HG03159 (cell line): ENCODE results near the gene THSD7B.
"Not testable (repeated sequence)": the region's sequence is repeated elsewhere in the genome, so short reads cannot be mapped to it uniquely, and the experiment has no call there.

ENCODE experiments used
- ATAC-seq: cut with Tn5 transposase; IDR thresholded peaks from one replicate; pipeline ENCODE4 v1.9.1; 2021; ENCODE audit warnings: mild to moderate bottlenecking, moderate library complexity; ENCODE audit not compliant: unreplicated experiment

Gene THSD7B

DNA sequence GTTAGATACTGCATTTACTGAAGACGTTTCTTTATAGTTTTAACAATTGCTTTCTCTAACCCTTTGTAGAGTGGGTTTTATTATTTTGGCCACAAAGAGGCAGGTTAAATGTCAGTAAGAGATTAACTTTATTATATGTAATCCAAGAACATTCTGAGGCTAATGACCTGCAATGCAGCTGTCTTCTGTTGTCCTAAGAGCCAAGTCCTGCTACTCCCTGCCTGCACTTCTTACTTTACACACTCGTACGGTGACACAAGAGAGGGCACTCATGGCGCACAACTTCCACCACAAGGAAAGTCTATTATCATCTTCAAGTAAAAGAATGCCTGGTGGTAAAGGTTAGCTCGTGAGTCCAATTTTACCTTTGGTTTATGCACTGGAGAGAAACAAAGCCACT lies 727.9 kb downstream of the THSD7B start:
- no peak for ATAC-seq

DNA sequence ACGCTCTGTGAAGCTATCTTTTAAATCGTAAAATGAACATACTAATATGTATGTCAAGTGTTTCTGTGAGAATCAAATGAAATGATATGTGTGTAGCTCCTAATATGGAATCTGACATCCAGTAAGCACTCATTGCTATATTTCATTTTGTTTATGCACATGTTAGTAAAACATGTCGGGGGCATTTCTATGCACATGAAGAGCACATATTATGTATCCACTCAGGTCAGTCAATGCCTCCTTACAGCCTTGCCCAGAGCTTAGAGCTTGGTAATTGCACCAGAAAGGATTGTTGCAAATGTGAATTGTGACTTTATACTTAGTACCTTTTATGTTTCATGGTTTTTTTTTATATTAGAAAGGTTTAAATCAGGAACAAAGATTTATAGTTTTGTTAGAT lies 735.3 kb downstream of the THSD7B start:
- no peak for ATAC-seq

DNA sequence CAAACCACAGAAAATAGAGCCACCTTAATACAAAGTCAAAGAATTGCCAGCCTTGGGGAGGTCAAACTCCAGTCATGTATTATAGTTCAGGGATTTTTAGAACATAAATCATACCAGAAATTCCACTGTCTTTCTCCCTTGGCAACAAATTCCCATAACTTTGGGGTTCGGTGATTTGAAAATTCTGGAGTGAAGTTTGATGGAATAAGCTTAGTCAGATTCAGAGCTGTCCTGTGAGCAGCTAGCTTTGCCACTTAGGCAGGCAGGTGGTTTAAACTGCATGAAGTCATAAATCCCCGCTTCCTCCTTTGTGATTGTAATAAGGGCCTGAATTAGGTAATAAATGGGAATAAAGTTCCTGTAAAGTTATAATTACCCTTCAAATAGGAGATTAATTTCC lies 741.9 kb downstream of the THSD7B start:
- ATAC-seq = no peak

DNA sequence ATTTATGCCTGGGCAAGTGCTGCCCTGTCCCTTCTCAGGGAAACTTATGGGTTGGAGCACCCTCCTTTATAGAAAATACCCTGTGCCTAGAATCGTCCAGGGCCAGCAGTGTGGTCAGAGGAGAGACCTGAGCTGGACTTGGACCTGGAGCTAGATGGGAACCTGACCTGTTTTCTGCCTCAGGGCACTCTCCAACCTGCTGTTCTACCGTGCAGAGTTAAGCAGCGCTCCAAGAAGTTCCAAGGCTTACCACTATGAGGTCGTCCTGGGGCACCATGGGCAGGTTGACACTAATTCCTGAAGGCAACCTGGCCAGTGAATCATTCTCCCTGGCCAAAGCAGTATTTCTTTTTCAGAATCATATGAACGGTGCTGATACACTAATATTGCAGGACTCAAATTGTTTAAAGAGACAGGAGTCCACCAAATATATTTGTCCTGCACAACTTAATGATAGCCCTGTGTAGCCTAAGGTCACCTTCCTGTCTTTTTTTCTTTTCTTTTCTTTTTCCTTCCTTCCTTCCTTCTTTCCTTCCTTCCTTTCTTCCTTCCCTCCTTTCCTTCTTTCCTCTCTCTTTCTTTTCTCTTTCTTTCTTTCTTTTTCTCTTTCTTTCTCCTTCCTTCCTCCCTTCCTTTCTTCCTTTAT lies 743.5 kb downstream of the THSD7B start:
- no peak for ATAC-seq

DNA sequence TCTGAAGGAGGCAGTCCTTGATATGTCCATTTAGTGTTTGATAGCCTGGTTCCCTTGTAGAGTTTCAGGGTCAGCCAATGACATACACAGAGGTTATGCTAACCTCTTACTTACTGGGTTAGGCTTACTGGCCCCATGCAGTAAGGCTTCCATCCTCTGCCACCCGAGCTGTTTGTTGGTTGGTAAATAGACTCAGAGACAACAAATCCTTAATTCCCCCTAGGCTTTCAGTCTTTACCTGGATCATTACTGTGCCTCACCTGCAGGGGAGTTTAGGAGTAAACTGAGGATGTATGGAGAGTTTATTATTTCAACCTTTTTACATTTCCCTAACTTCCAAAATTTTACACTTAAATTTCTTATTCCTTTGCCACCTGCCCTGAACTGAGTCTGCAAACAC lies 746.2 kb downstream of the THSD7B start:
- ATAC-seq = no peak

DNA sequence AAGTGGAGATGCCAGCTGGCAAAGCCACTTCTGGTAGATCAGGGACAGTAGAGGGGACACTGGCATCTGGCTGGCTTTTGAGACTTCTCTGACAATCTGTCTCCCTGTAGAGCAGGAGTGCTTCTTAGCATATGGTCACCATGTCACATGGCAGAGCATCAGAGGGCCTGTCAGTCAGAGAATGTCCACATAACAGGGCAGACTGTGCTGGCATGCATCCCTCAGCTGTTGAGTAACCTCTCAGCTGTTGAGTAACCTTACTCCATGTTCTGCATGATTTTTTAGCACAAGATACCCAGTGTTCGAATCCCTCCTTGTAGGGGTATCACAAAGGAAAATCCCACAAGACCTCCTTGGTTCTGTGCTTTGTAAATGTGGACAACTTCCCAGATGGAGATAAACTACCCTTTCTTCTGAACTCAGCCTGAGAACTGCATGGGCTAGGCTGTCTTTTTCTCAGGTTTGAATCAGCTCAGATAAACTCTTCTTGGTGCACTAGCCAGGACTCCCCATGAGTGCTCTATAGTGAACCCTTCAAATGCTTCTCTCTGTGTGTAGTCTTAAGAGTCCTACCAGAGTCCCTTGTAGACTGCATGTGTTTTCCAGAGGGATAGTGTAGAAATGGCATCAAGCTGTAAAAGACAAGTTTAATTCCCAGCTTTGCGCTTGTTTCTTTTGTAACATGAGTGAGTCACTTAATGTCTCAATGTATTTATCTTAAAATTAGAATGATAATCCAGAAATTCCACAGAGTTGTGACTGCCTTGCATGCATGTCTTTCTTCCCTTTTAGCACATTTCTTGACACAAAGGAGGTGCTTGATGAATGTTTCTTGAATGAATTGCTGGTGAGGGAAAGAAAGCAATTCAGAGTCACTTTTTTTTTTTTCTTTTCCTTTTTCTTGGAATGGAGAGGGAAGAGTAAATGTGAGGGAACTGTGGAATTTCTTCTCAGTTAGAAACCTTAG lies 756.6 kb downstream of the THSD7B start:
- no peak for ATAC-seq

DNA sequence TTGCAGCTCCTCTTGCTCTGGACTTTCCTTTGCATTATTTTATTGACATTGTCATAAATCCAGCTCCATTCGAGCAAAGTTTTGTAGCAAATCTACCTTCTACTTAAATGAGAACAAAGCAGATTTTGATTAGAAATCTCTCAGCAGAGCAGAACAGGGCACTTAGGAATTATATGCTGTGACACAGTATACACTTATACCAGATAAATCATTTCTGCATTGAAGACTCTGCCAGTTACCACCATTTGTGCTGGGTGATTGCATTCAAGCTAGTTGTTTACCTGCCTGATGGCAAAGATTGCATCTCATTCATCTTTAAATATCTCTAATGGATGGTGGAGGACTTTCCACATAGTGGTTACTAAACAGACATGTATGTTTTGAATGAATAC lies 757.3 kb downstream of the THSD7B start:
- no peak for ATAC-seq

DNA sequence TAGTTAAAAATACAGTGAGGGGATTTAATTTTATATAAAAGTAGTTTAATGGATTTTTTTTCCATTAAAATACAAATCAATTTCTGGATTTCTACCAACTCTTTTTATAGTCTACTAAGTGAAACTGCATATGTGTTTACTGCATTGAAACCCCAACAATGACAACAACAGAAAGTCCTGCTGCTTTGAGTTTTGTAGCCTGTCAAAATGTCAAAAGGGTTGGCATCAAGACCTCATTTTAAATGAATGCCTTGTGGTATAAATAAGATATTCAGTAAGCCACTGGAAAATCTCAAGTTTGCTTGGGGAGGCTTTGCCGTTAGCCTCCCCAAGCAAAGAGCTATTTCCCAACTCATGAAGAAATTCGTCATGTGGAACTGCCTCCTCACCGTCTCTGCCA lies 758.6 kb downstream of the THSD7B start:
- ATAC-seq = no peak

DNA sequence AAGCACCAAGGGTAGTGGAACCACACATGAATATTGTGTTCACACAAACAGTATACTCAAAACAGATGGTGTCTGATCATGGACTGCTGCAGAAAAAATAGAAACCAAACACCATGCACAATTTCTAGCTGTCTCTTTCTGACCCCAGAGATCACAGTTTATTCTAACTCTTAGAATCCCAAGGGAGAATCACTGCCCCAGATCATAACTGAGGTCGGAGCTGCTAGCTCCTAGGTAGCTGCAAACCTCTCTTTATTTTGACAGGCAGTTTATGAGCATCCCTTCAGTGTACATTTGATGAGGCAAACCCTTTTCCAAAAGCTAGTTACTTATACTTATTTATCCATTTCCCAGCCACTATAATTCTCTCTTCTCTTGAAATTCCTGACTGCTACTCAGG lies 759.8 kb downstream of the THSD7B start:
- ATAC-seq = no peak

DNA sequence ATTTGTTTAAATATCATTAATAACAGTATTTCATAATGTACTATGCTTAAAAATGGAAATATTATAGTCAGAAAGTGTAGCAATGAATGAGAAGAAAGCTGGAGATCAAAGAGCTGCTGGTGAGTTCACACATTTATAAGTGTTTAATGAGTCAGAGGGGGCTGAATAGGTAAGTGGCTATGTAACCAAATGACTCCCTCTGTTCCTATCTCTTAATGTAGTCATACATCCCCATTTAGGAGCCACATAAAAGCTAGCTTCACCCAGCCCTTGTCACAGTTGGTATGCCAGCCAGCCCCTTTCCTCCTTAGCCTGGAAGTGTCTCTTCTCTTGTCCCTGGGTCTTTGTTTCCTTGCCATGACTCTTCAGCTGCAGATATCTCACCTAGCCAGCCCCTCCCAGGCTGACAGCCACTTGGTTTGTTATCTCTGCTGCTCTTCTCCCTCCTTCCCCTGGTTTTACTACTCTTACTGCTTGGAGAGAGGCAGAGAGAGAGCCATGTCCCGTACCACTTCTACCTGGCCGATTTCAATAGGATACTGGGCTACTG lies 760.4 kb downstream of the THSD7B start:
- ATAC-seq = no peak

DNA sequence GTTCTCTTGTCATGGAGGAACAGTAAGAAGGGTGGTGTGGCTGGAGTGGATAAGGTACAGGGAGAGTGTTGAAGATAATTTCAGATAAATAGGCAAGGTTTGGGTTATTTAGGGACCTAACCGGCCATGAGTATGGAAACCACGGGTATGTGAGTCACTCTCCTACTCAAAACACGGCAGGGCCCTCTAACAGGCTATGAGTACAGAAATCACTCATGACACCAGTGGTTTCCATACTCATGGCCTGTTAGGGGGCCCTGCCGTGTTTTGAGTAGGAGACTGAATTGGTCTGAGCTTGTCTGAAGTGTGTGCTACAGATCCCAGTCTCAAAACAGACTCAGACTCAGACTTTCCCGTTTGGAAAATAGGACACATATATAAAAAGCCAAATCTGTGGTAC lies 770.6 kb downstream of the THSD7B start:
- no peak for ATAC-seq

DNA sequence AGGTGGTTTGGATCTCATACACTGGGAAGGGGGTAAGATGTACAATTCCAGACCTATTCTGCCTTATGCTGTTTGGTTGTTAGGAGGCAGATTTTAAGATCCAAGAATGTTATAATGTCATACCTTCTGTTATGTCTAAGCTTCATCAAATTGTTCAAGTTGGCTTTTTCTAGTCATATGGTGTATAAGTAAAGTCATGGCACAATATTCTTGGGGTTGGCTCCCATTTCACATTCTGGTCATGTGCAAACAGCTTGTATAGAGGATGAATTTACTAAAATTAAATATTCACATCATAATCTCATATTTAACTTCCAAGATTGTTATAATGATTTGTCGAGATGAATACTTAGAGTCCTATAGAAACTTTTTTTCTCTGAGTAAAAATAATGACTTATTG lies 774.0 kb downstream of the THSD7B start:
- ATAC-seq = no peak

DNA sequence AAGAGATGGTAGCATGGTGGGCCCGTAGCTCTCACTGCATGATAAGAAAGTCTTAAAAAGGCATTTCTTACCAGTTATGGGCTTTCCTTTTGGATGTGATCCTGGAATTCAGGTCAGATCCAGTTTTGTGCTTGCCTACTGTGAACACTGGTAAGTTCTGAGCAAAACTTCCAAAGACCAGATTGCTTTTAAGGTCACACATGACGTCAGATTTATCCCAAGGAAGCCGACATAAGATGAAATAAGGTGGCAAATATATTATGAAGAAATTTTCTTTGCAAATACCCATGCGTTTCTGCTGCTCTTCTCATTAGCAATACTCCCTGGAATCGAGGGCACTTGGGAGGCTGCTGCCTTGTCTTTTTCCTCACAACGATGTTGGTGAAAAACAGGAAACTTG lies 782.5 kb downstream of the THSD7B start:
- ATAC-seq = no peak

DNA sequence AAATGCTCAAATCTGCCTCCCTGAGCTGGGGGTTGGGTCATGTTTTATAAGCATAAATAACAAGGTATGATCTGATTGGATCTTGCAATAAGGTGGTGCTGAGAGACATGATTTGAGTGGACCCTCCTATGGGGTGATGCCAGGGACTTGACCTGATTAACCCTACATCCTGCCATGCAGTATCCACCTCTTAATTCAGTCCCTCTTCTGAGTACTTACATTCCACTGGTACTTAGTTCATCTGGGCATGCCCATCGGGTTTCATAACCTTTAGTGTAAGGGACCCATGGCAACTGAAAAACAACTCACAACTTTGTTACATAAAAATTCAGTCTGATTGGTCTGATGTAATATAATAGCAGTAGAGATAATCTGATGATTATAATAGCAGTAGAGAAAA lies 801.0 kb downstream of the THSD7B start:
- ATAC-seq = no peak

DNA sequence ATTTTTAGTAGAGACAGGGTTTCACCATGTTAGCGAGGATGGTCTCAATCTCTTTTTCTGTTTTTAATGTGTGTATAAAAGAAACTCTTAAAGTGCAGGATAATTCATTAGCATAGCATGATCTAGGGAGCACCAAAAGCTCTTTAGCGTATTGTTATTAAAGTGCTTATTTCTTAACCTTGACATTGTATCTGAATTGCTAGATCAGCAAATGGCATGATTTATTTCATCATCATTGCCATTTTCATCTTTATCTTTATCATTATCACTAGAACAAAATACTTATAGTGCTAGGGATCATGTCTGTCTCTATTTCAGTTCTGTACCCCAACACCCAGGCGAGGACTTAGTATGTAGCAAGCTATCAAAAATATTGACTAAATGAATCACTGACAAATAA lies 805.1 kb downstream of the THSD7B start:
- ATAC-seq = no peak

DNA sequence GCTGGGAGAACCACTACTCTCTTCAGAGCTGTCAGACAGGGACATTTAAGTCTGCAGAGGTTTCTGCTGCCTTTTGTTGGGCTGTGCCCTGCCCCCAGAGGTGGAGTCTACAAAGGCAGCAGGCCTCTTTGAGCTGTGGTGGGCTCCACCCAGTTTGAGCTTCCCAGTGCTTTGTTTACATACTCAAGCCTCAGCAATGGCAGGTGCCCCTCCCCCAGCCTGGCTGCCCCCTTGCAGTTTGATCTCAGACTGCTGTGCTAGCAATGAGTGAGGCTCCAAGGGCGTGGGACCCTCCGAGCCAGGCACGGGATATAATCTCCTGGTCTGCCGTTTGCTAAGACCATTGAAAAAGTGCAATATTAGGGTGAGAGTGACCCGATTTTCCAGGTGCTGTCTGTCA lies 822.5 kb downstream of the THSD7B start:
- not testable (repeated sequence) for ATAC-seq

DNA sequence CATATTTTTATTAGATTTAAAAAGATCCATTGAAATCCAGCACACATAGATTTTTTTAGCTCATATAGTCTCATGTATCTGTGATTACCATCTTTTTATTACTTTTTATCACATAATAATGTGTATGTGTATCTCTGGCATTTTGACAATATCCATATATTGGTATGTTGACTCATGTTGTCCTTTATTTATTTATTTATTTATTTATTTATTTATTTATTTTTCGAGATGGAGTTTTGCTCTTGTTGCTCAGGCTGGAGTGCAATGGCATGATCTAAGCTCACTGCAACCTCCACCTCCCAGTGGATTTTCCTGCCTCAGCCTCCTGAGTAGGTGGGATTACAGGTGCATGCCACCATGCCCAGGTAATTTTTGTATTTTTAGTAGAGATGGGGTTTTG lies 823.2 kb downstream of the THSD7B start:
- not testable (repeated sequence) for ATAC-seq

DNA sequence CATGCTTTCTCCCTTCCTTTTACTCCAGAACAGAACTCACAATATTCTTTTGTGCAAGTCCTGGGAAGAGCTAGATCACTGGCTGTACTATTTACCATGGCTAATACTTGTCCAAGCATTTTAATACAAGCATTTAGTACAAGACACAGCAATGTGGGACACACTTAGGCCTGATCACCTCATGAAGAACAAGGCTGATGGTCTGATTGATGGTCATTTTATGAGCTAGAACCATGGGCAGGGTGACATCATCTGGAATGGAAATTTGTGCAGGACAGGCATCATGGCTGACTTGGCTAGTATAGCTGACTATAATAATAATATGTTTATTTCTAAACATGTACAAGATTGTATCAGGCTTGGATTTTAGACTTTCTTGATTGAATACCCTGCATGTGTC lies 824.8 kb downstream of the THSD7B start:
- ATAC-seq = no peak

DNA sequence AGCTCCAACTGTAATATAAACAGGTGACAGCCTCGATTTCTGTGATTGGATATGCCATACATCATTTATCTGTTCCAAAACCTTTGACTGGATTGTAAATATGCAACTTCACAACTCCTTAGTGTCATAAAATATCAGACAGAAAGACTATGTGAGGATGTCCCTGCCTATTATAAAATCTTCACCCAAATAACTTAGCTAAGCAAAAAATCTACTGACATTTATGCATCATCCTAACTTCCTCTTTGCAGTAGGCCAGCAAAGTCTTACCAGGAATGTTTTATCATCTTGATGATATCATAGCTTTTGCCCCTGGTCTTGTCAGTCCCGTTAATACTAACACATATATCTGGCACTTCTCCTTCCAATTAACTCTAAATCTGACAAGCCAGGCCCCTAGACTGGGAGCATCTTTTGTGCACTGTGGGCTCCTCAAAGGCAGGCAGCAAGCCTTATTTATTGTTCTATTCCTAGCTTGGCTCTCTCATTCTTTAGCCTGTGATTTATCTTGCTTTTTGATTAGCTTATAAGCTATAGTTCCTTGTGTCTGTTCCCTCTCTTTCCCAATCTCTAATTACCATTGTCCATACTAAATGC lies 842.5 kb downstream of the THSD7B start:
- ATAC-seq = no peak

DNA sequence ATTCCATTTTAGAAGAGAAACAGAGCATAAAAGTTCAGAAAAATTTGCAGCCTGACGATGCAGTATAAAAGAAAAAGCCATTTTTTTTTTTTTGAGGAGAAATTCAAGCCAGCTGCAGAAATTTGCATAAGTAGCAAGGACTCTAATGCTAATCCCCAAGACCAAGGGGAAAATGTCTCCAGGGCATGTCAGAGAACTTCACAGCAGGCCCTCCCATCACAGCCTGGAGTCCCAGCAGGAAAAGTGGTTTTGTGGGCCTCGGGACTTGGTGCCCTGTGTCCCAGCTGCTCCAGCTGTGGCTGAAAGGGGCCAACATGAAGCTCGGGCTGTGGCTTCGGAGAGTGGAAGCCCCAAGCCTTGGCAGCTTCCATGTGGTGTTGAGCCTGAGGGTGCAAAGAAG lies 873.6 kb downstream of the THSD7B start:
- no peak for ATAC-seq

DNA sequence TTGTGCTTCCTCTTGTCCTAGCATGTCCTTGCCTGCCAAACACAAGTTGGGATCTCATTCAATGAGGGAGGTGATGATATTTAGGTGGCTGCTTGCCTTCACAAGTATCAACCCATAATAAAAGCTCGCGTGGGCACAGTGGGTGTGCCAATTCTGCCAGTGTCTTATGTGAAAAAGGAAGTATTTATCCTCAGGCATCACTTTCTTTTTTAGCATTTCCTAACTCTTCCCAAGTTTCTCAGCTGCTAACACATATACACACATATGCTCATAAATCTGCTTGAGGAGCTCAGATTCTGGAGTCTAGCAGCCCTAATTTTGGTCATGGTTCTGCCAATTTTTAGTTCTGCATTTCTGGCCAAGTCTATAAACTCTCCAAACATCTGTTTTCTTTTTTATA lies 879.4 kb downstream of the THSD7B start:
- no peak for ATAC-seq

DNA sequence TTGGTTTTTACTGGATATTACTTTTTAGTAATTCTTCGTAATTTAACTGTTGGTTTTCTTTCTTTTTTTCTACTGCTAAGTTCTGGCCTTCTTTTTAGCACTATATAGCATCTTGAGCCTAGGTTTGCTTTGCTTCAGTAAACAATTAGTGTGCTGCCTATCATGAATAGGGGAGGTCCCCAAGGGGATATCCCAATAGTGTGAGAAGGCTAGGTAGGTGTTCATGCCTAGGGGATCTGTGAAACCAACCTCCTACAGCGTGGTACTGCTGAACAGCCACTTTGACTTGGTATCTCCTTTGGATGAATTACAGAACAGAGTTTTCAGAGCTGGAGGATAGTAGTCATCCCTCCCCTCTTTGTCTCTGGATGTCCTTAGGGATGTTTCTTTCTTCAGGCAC lies 888.7 kb downstream of the THSD7B start:
- no peak for ATAC-seq
